Erythroblast (primary cell): ENCODE results near the gene SRD5A3.

Experiments
- DNase-seq, 2 experiments: peaks; one replicate each; lab custom pipeline; 2025; lab: John Stamatoyannopoulos, UW
- GATA1 ChIP-seq: IDR thresholded peaks from 2 replicates; pipeline ENCODE4 v1.6.1; 2011; ENCODE audit warnings: low read depth, mild to moderate bottlenecking, control low read depth, low read length, moderate library complexity
- POLR2A ChIP-seq: IDR thresholded peaks from 2 replicates; pipeline ENCODE4 v1.6.1; 2011; ENCODE audit warnings: mild to moderate bottlenecking, low read length

SRD5A3 gene

DNA sequence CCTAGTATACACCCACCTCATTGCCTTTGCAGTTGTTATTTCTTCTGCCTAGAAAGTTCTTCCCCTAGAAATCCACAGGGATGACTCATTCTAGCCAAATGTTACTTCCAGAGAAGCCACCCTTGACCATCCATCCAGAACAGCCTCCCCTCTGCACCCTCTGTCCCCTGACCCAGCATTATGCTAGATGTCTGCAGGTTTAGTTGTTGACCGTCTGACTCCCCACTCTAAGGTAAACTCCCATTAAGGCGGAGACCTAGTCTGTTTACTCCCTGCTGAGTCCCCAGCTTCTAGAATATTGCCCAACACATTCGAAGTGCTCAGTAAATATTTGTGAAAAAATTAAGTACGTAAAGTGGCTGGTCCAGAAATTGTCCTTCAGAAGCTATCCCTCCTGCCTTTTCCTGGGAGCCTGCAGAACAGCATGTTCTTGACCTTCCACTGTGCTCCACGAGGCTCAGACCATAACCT is 11.0 kb downstream of the SRD5A3 start:
- no peak for DNase-seq
- no peak for TF ChIP-seq POLR2A
- no peak for TF ChIP-seq GATA1

- DNase-seq = no peak
- TF ChIP-seq GATA1 (no peak), POLR2A (no peak)
Measured at GRCh38 chr4:55358246-55358645, 12.2 kb downstream of the SRD5A3 start.

DNA sequence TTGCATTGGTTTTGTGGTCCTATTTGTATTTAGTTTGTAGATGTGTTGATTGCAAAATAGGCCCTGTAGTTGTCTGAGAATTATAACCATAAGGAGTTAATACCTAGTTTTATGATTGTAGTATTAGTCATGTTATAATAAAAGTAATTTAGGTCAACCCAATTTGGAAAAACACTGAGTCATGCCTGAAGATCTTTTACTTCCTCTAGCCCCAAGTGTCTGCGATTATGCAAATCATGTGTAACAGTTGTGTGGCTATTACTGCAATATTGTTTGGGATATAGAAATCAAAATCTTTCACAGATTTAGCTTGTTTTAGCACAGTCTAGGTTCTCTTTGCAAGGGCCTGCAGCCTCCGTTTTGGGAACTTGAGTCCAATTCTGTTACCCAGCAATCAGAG is 12.6 kb downstream of the SRD5A3 start:
- peak in 1 of 2 experiments; percentile 47 for DNase-seq
- TF ChIP-seq GATA1 = no peak
- no peak for TF ChIP-seq POLR2A

GRCh38 chr4:55359397-55359916 is 13.4 kb downstream of the SRD5A3 start:
- TF ChIP-seq POLR2A = no peak
- no peak for TF ChIP-seq GATA1
- DNase-seq = no peak

GRCh38 chr4:55362938-55363337 is 16.9 kb downstream of the SRD5A3 start:
- DNase-seq = peak in 1 of 2 experiments; percentile 14

- no peak for TF ChIP-seq POLR2A
- no peak for TF ChIP-seq GATA1
- DNase-seq = no peak
Measured at GRCh38 chr4:55363691-55364351, 17.8 kb downstream of the SRD5A3 start.

DNA sequence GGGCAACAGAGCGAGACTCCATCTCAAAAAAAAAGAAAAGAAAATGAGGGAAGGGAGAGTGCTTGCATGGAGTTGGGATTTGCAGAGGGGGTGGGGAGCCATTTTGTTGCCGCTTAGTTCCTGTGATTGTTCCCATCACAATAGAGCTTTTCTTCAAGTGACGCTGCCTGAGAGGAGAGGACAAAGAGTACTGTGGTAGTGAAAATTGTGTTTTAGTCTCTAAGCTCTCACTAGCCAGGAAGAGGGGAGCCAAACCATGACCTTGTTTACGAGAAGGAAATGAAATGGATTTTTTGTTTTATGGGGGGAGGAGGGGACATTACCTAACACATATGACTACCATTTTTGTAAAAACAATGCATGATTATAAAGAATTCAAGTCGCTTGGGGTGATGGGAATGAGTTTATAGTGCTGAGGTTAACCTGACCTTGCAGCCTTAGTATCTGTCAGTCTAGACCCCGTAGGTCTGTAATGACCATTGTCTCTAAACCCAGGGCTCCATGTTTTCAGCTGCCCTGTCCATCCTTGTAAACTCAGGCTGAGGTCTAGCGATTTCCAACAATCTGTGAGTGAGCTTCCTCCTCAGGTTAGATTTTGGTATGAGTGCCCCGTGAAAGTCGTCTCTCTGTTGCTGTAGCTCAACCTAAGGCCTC is 18.8 kb downstream of the SRD5A3 start:
- DNase-seq = no peak
- TF ChIP-seq GATA1 (no peak), POLR2A (no peak)

DNA sequence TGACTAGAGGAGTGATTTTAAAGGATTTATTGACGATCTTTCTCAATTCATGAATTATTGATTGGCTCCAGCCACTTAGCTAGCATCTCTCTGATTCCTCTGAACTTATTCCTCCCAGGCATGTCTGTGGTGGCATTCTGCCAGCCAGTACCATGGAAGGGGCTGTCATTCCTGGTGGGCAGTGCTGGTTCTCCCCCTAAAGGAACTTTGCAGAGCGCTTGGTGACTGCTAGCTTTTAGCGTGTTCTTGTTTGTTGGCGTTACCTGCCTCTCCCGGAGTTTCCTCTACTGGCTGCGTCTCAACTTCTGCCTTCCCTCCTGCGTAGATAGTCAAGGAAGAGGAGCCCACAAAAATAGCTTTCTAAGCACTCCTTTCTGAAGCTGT is 19.3 kb downstream of the SRD5A3 start:
- TF ChIP-seq GATA1 = no peak
- no peak for TF ChIP-seq POLR2A
- no peak for DNase-seq

- no peak for DNase-seq
- TF ChIP-seq GATA1 (no peak), POLR2A (no peak)
Measured at GRCh38 chr4:55366621-55367020, 20.6 kb downstream of the SRD5A3 start.

DNA sequence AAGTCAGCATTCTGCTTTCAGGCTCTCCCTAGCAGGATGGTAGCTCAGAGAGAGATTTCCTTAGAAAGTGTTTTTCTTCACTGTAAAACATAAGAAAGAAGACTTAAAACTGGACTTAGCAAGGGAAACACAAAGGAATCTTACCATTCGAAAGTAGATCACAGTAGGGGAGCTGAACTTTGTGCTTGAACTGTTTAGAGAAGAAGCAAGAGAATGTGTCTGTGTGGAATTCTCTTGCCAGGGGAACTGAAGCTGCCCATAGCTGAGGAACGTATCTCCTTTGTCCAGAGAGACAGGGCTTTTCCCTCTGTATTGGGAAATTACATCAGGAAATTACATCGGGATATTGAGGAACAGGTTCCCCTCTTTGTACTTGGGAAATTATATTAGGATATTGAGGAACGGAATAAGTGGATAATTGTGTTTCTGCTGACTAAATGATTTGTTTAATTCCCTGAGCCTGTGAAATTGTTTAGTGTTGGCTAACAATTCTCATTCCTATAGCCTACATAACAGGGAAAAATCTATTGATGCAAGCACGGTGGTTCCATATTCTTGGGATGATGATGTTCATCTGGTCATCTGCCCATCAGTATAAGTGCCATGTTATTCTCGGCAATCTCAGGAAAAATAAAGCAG is 21.2 kb downstream of the SRD5A3 start:
- no peak for DNase-seq

DNA sequence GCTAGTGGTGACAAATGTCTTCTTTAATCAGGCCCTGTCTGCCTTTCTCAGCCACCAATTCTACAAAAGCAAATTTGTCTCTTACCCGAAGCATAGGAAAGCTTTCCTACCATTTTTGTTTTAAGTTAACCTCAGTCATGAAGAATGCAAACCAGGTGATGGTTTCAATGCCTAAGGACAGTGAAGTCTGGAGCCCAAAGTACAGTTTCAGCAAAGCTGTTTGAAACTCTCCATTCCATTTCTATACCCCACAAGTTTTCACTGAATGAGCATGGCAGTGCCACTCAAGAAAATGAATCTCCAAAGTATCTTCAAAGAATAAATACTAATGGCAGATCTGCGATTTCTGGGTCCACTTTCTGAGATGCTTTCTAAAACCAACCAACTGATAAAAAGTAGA is 23.9 kb downstream of the SRD5A3 start:
- TF ChIP-seq GATA1 (no peak), POLR2A (no peak)
- no peak for DNase-seq

More for the DNA sequence above, 21.2 kb downstream of the SRD5A3 start:
- TF ChIP-seq GATA1 (no peak), POLR2A (no peak)

DNA sequence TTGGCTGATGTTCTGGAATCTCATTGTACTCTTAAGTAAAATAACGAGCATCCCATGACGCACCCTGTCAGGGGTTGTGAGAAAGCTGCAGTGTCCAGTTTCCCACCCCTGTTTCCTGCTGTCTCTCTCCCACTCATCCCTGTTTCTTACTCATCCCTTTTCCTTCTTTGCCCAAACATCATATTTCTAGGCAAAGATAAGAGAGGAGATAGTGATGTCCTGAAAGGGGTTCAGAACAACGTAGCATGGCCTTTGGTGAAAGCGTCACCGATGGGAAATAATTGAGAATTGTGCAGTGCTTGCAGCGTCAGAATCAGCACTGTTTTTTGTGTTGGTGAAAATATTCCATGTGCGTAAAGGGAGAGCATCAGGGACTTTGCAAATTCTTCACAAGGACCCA is 26.2 kb downstream of the SRD5A3 start:
- no peak for TF ChIP-seq GATA1
- no peak for TF ChIP-seq POLR2A

GRCh38 chr4:55373461-55373860 is 27.4 kb downstream of the SRD5A3 start:
- TF ChIP-seq GATA1 = no peak
- TF ChIP-seq POLR2A = no peak

More for the DNA sequence above, 26.2 kb downstream of the SRD5A3 start:
- no peak for DNase-seq

GRCh38 chr4:55376698-55377097 is 30.7 kb downstream of the SRD5A3 start:
- no peak for DNase-seq
- TF ChIP-seq GATA1 = no peak
- TF ChIP-seq POLR2A = no peak

More at GRCh38 chr4:55373461-55373860, 27.4 kb downstream of the SRD5A3 start:
- DNase-seq = no peak
